Skeletal muscle satellite cell (primary cell): Measurements from ENCODE around the gene MIDN.
A peak's percentile ranks its signal among the peaks of the same experiment; 100 is the strongest.

Experiments
- H3K27me3 ChIP-seq: 2 replicates; pipeline ENCODE4 v1.7.0; 2013; ENCODE audit warnings: low read length; ENCODE audit not compliant: control insufficient read depth, insufficient read depth
- H3K36me3 ChIP-seq: 2 replicates; pipeline ENCODE4 v1.7.0; 2013; ENCODE audit warnings: mild to moderate bottlenecking, control low read depth, low read length; ENCODE audit not compliant: insufficient read depth
- H3K4me1 ChIP-seq: 2 replicates; pipeline ENCODE4 v1.7.0; 2013; ENCODE audit warnings: low read length; ENCODE audit not compliant: control insufficient read depth, insufficient read depth
- H3K4me2 ChIP-seq: 2 replicates; pipeline ENCODE4 v1.7.0; 2013; ENCODE audit warnings: mild to moderate bottlenecking, low read length
- H3K4me3 ChIP-seq: 2 replicates; pipeline ENCODE4 v1.7.0; 2013; ENCODE audit warnings: low read length
- H3K9ac ChIP-seq: 2 replicates; pipeline ENCODE4 v1.7.0; 2013; ENCODE audit warnings: mild to moderate bottlenecking, low read depth, low read length, moderate library complexity
- H3K9me3 ChIP-seq: replicated peaks from 2 replicates; pipeline ENCODE4 v1.7.0; 2013; ENCODE audit warnings: mild to moderate bottlenecking, control low read depth, low read length

MIDN gene

GRCh38 chr19:1252821-1253513 lies 4.6 kb downstream of the MIDN start:
- Histone ChIP-seq H3K27me3 (no peaks in the 10 kb centered on the region), H3K9me3 (no peaks in the 10 kb centered on the region), H3K4me3 (peak overlapping the region; percentile 83), H3K9ac (peak overlapping the region; percentile 92), H3K4me1 (peaks cover 45% of the 10 kb centered on the region), H3K4me2 (peak overlapping the region; percentile 98), H3K36me3 (peaks cover 67% of the 10 kb centered on the region)

GRCh38 chr19:1253514-1254080 lies 5.2 kb downstream of the MIDN start:
- Histone ChIP-seq H3K27me3 (no peaks in the 10 kb centered on the region), H3K9me3 (no peaks in the 10 kb centered on the region), H3K4me1 (peaks cover 49% of the 10 kb centered on the region), H3K36me3 (peaks cover 74% of the 10 kb centered on the region), H3K9ac (peak overlapping the region; percentile 92), H3K4me2 (peak overlapping the region; percentile 98), H3K4me3 (peak overlapping the region; percentile 83)

GRCh38 chr19:1254081-1254527 lies 5.7 kb downstream of the MIDN start:
- H3K9me3 ChIP-seq = no peaks in the 10 kb centered on the region
- no peaks in the 10 kb centered on the region for H3K27me3 ChIP-seq
- peaks cover 53% of the 10 kb centered on the region for H3K4me1 ChIP-seq
- H3K9ac ChIP-seq = peak overlapping the region; percentile 92
- peak overlapping the region; percentile 83 for H3K4me3 ChIP-seq
- peaks cover 79% of the 10 kb centered on the region for H3K36me3 ChIP-seq
- peak overlapping the region; percentile 98 for H3K4me2 ChIP-seq

GRCh38 chr19:1254530-1255185 lies 6.3 kb downstream of the MIDN start:
- Histone ChIP-seq H3K9ac (peak overlapping the region; percentile 92), H3K4me1 (peaks cover 57% of the 10 kb centered on the region), H3K4me3 (peak overlapping the region; percentile 83), H3K27me3 (no peaks in the 10 kb centered on the region), H3K9me3 (no peaks in the 10 kb centered on the region), H3K36me3 (peaks cover 79% of the 10 kb centered on the region), H3K4me2 (peak overlapping the region; percentile 98)

- H3K9me3 ChIP-seq = no peaks in the 10 kb centered on the region
- peak overlapping the region; percentile 38 for H3K9ac ChIP-seq
- H3K36me3 ChIP-seq = peaks cover 73% of the 10 kb centered on the region
- peaks cover 62% of the 10 kb centered on the region for H3K4me1 ChIP-seq
- H3K4me3 ChIP-seq = peak overlapping the region; percentile 19
- H3K27me3 ChIP-seq = no peaks in the 10 kb centered on the region
- peak overlapping the region; percentile 98 for H3K4me2 ChIP-seq
Measured at GRCh38 chr19:1255186-1256161, 7.1 kb downstream of the MIDN start.

GRCh38 chr19:1256646-1257474 lies 8.5 kb downstream of the MIDN start:
- Histone ChIP-seq H3K27me3 (no peaks in the 10 kb centered on the region), H3K4me2 (peak overlapping the region; percentile 17), H3K9ac (peak overlapping the region; percentile 24), H3K9me3 (no peaks in the 10 kb centered on the region), H3K4me1 (peaks cover 73% of the 10 kb centered on the region), H3K36me3 (peaks cover 59% of the 10 kb centered on the region), H3K4me3 (no peak overlapping the region)

GRCh38 chr19:1257475-1258162 lies 9.2 kb downstream of the MIDN start:
- Histone ChIP-seq H3K4me3 (no peak overlapping the region), H3K9ac (no peak overlapping the region), H3K36me3 (peaks cover 56% of the 10 kb centered on the region), H3K27me3 (no peaks in the 10 kb centered on the region), H3K4me2 (peak overlapping the region; percentile 27), H3K9me3 (no peaks in the 10 kb centered on the region), H3K4me1 (peaks cover 81% of the 10 kb centered on the region)

- H3K9ac ChIP-seq = no peak overlapping the region
Measured at GRCh38 chr19:1258163-1258492, 9.7 kb downstream of the MIDN start.

GRCh38 chr19:1258707-1259205 lies 10.4 kb downstream of the MIDN start:
- Histone ChIP-seq H3K36me3 (peaks cover 51% of the 10 kb centered on the region), H3K9ac (no peak overlapping the region), H3K4me3 (no peak overlapping the region), H3K4me1 (peaks cover 84% of the 10 kb centered on the region), H3K9me3 (no peaks in the 10 kb centered on the region), H3K4me2 (no peak overlapping the region), H3K27me3 (no peaks in the 10 kb centered on the region)

More at GRCh38 chr19:1258163-1258492, 9.7 kb downstream of the MIDN start:
- peaks cover 56% of the 10 kb centered on the region for H3K36me3 ChIP-seq
- H3K4me3 ChIP-seq = no peak overlapping the region
- H3K9me3 ChIP-seq = no peaks in the 10 kb centered on the region
- H3K4me1 ChIP-seq = peaks cover 86% of the 10 kb centered on the region
- H3K27me3 ChIP-seq = no peaks in the 10 kb centered on the region
- no peak overlapping the region for H3K4me2 ChIP-seq
